ENCODE results near the gene ITPA.
A peak's percentile ranks its signal among the peaks of the same experiment; 100 is the strongest.
"Not testable (repeated sequence)": the region's sequence is repeated elsewhere in the genome, so short reads cannot be mapped to it uniquely, and the experiment has no call there.

Gene ITPA

GRCh38 chr20:3195590-3196237 lies 13.6 kb upstream of the ITPA start:
- no peak for DNase-seq (ENCODE audit: low read depth)

GRCh38 chr20:3199206-3199605 lies 10.1 kb upstream of the ITPA start:
- DNase-seq (ENCODE audit: low read depth) = no peak
- H3K4me3 ChIP-seq (ENCODE audit: low read depth, low read length) = no peak overlapping the region

More at GRCh38 chr20:3195590-3196237, 13.6 kb upstream of the ITPA start:
- H3K4me3 ChIP-seq (ENCODE audit: low read depth, low read length) = no peak overlapping the region

- DNase-seq (ENCODE audit: low read depth) = no peak
- H3K4me3 ChIP-seq (ENCODE audit: low read depth, low read length) = no peak overlapping the region
Observed at GRCh38 chr20:3199976-3200755, 9.1 kb upstream of the ITPA start.

GRCh38 chr20:3202965-3203314 lies 6.4 kb upstream of the ITPA start:
- no peak for DNase-seq (ENCODE audit: low read depth)
- peak overlapping the region; percentile 89 for H3K4me3 ChIP-seq (ENCODE audit: low read depth, low read length)

GRCh38 chr20:3203315-3204123 lies 5.8 kb upstream of the ITPA start:
- DNase-seq (ENCODE audit: low read depth) = no peak
- H3K4me3 ChIP-seq (ENCODE audit: low read depth, low read length) = peak overlapping the region; percentile 89

- H3K4me3 ChIP-seq (ENCODE audit: low read depth, low read length) = peak within 1 kb of the TSS; percentile 89
- DNase-seq (ENCODE audit: low read depth) = peak; percentile 25
Observed at GRCh38 chr20:3204124-3204794, 5.0 kb upstream of the ITPA start, which contains the start of gene DDRGK1. Gene DDRGK1, minus strand, starts transcription at chr20:3204682. Its CDS starts 55 bp downstream, at chr20:3204627.

- H3K4me3 ChIP-seq (ENCODE audit: low read depth, low read length) = peak overlapping the region; percentile 77
- no peak for DNase-seq (ENCODE audit: low read depth)
Observed at GRCh38 chr20:3208786-3209256, 477 bp upstream of the ITPA start.

GRCh38 chr20:3209946-3210317 lies 634 bp downstream of the ITPA start:
- no peak for DNase-seq (ENCODE audit: low read depth)
- peak overlapping the region; percentile 77 for H3K4me3 ChIP-seq (ENCODE audit: low read depth, low read length)

- no peak for DNase-seq (ENCODE audit: low read depth)
Observed at GRCh38 chr20:3210346-3210745, 1.0 kb downstream of the ITPA start.

GRCh38 chr20:3213226-3213625 lies 3.9 kb downstream of the ITPA start:
- no peak for DNase-seq (ENCODE audit: low read depth)

More at GRCh38 chr20:3210346-3210745, 1.0 kb downstream of the ITPA start:
- peak overlapping the region; percentile 77 for H3K4me3 ChIP-seq (ENCODE audit: low read depth, low read length)

GRCh38 chr20:3215359-3215917 lies 6.1 kb downstream of the ITPA start:
- DNase-seq (ENCODE audit: low read depth); H3K4me3 ChIP-seq (ENCODE audit: low read depth, low read length): not testable (repeated sequence)

More at GRCh38 chr20:3213226-3213625, 3.9 kb downstream of the ITPA start:
- H3K4me3 ChIP-seq (ENCODE audit: low read depth, low read length) = no peak overlapping the region

- DNase-seq (ENCODE audit: low read depth) = no peak
- H3K4me3 ChIP-seq (ENCODE audit: low read depth, low read length) = no peak overlapping the region
Observed at GRCh38 chr20:3218307-3218988, 9.2 kb downstream of the ITPA start.

- no peak overlapping the region for H3K4me3 ChIP-seq (ENCODE audit: low read depth, low read length)
- no peak for DNase-seq (ENCODE audit: low read depth)
Observed at GRCh38 chr20:3221398-3222226, 12.3 kb downstream of the ITPA start.

GRCh38 chr20:3222635-3223600 lies 13.6 kb downstream of the ITPA start:
- H3K4me3 ChIP-seq (ENCODE audit: low read depth, low read length) = no peak overlapping the region
- no peak for DNase-seq (ENCODE audit: low read depth)

- no peak for DNase-seq (ENCODE audit: low read depth)
- no peak overlapping the region for H3K4me3 ChIP-seq (ENCODE audit: low read depth, low read length)
Observed at GRCh38 chr20:3223651-3223993, 14.3 kb downstream of the ITPA start.

GRCh38 chr20:3223994-3224680 lies 14.8 kb downstream of the ITPA start:
- DNase-seq (ENCODE audit: low read depth) = no peak
- no peak overlapping the region for H3K4me3 ChIP-seq (ENCODE audit: low read depth, low read length)

Data from skeletal muscle cell (primary cell).